Kidney (tissue), 14 donors: ENCODE measurements around the gene BAZ2B. TPM values are rescaled to one million over a fixed set of nuclear protein-coding genes. Genes with fewer than 3 reads are reported as not detected.

Experiments used
- DNase-seq, 5 donors: peaks; one replicate each; pipeline ENCODE4 v3.0.0-alpha.2; 2013 to 2020
- FAIRE-seq: peaks from 2 replicates; lab custom pipeline; 2012; peaks lifted over from hg19 to GRCh38; lab: Jason Lieb, UNC
- H3K27ac ChIP-seq, 2 donors: one replicate each; pipeline ENCODE4 v1.7.0; 2013; ENCODE audit warnings: low read depth in 2 of 2, low read length in 2 of 2, inconsistent platforms in 1 of 2
- H3K27me3 ChIP-seq: one replicate; pipeline ENCODE4 v1.7.1; 2013; ENCODE audit warnings: low read length, inconsistent platforms; ENCODE audit not compliant: control insufficient read depth, insufficient read depth
- H3K36me3 ChIP-seq, 3 donors: one replicate each; pipeline versions ENCODE4 v1.7.0 to v1.7.1; 2013; ENCODE audit warnings: low read length in 3 of 3, control low read depth in 1 of 3, inconsistent platforms in 1 of 3; ENCODE audit not compliant: insufficient read depth in 3 of 3, control insufficient read depth in 2 of 3
- H3K4me1 ChIP-seq, 3 donors: one replicate each; pipeline versions ENCODE4 v1.7.0 to v1.7.1; 2013; ENCODE audit warnings: low read length in 3 of 3, inconsistent platforms in 1 of 3, low read depth in 1 of 3; ENCODE audit not compliant: control insufficient read depth in 2 of 3, insufficient read depth in 2 of 3
- H3K4me3 ChIP-seq, 3 donors: one replicate each; pipeline versions ENCODE4 v1.7.0 to v1.8.1; 2013; ENCODE audit warnings: low read length in 3 of 3, control low read depth in 1 of 3, inconsistent platforms in 1 of 3
- H3K9ac ChIP-seq, 3 donors: one replicate each; pipeline versions ENCODE4 v1.7.0 to v1.7.1; 2013; ENCODE audit warnings: low read length in 3 of 3, control low read depth in 1 of 3, inconsistent platforms in 1 of 3
- H3K9me3 ChIP-seq, 3 donors: one replicate each; pipeline versions ENCODE4 v1.7.0 to v1.7.1; 2013; ENCODE audit warnings: low read length in 3 of 3, control low read depth in 1 of 3, inconsistent platforms in 1 of 3; ENCODE audit not compliant: control insufficient read depth in 2 of 3, insufficient read depth in 1 of 3
- CTCF ChIP-seq: IDR thresholded peaks from 3 replicates; pipeline ENCODE4 v1.5.1; 2012; ENCODE audit warnings: mild to moderate bottlenecking, moderate library complexity, borderline replicate concordance; ENCODE audit not compliant: insufficient read depth; ENCODE audit errors: extremely low read depth
- intact Hi-C: fragments of 100-400 bp; cut with DNase I; formaldehyde crosslinking; loops from one replicate; pipeline ENCODE4 v1.11.1; 2022
- polyA plus RNA-seq: library from polyadenylated mRNA; stranded (reverse); fragments of 350-450 nt; fragmentation: Illumina TruSeq; extraction: RNeasy Lipid Tissue Mini Kit (QIAGEN cat#74804); gene quantifications from one replicate; pipeline ENCODE4 v1.2.3, GENCODE V29; 2014; ENCODE audit warnings: low read depth, low replicate concordance; ENCODE audit not compliant: insufficient read depth
- total RNA-seq: library from RNA; stranded (reverse); fragmentation: NEBNext Ultra II Directional; extraction: Animal tissue kit (Norgen Biotek cat#: 25700); gene quantifications from one replicate; pipeline ENCODE4 v1.2.1, GENCODE V29; 2021
- donor health status: control.
- donor health status: control.
- donor health status: control.
- donor health status: control.
- donor health status: control.
- donor health status: DM: yes; HTN: yes; CAD: no.
- donor health status: Normal renal cell carcinoma (clear cell type).

Gene BAZ2B
- total and polyA plus RNA-seq, 2 donors from 2014 or later, result 5.1 to 87.3 TPM

GRCh38 chr2:159650574-159650973 lies 34.2 kb upstream of the BAZ2B start:
- no peak overlapping the region for H3K9ac ChIP-seq
- H3K27ac ChIP-seq, result no peak overlapping the region
- H3K4me1 ChIP-seq, result no peaks in the 10 kb centered on the region
- H3K9me3 ChIP-seq, result peaks cover 0 to 4% (median 0%) of the 10 kb centered on the region in 3 donors
- FAIRE-seq (no peak), DNase-seq (no peak)
- no peak overlapping the region for H3K4me3 ChIP-seq
- TF ChIP-seq CTCF, result no peak
- H3K27me3 ChIP-seq, result no peaks in the 10 kb centered on the region
- intact Hi-C loops, result no loop called here
- no peaks in the 10 kb centered on the region for H3K36me3 ChIP-seq

GRCh38 chr2:159648643-159649042 lies 32.3 kb upstream of the BAZ2B start:
- intact Hi-C loops, result no loop called here
- FAIRE-seq, result peak; percentile 11

GRCh38 chr2:159647667-159648066 lies 31.3 kb upstream of the BAZ2B start:
- Histone ChIP-seq H3K9me3 (no peaks in the 10 kb centered on the region), H3K27me3 (no peaks in the 10 kb centered on the region), H3K4me1 (no peaks in the 10 kb centered on the region), H3K36me3 (no peaks in the 10 kb centered on the region), H3K4me3 (no peak overlapping the region), H3K9ac (no peak overlapping the region), H3K27ac (no peak overlapping the region)
- TF ChIP-seq CTCF, result no peak
- no peak for DNase-seq
- intact Hi-C loops, result no loop called here
- no peak for FAIRE-seq

More at GRCh38 chr2:159648643-159649042, 32.3 kb upstream of the BAZ2B start:
- Histone ChIP-seq H3K9ac (no peak overlapping the region), H3K27me3 (no peaks in the 10 kb centered on the region), H3K36me3 (no peaks in the 10 kb centered on the region), H3K4me3 (no peak overlapping the region), H3K27ac (no peak overlapping the region), H3K4me1 (no peaks in the 10 kb centered on the region), H3K9me3 (no peaks in the 10 kb centered on the region)
- no peak for TF ChIP-seq CTCF
- no peak for DNase-seq

GRCh38 chr2:159640176-159640575 lies 23.8 kb upstream of the BAZ2B start:
- Histone ChIP-seq H3K9me3 (no peaks in the 10 kb centered on the region), H3K36me3 (no peaks in the 10 kb centered on the region), H3K9ac (no peak overlapping the region), H3K27me3 (no peaks in the 10 kb centered on the region), H3K4me1 (no peaks in the 10 kb centered on the region), H3K4me3 (no peak overlapping the region), H3K27ac (no peak overlapping the region)
- DNase-seq (no peak), FAIRE-seq (no peak)
- intact Hi-C loops, result no loop called here
- TF ChIP-seq CTCF, result no peak
